OCI-LY1 (cell line): ENCODE measurements around the gene EPB41L1.

Experiments
- CTCF ChIP-seq: fragments of 200-600 bp; sonication (generic), shearing (Covaris generic); IDR thresholded peaks from 2 replicates; pipeline ENCODE4 v1.5.1; 2017; ENCODE audit warnings: mild to moderate bottlenecking, antibody characterized with exemption, low read length, moderate library complexity, mixed read lengths
- EZH2 ChIP-seq: fragments of 200-600 bp; sonication (generic), shearing (Covaris generic); IDR thresholded peaks from 2 replicates; pipeline ENCODE4 v1.8.0; 2017; ENCODE audit warnings: borderline replicate concordance, mixed run types, mild to moderate bottlenecking, antibody characterized with exemption, low read length, moderate library complexity, mixed read lengths

GRCh38 chr20:36275011-36275410 lies 120.5 kb downstream of the EPB41L1 start:
- TF ChIP-seq CTCF (no peak), EZH2 (no peak)
